ENCODE results near the gene ZNF217.
"Not testable (repeated sequence)": the region's sequence is repeated elsewhere in the genome, so short reads cannot be mapped to it uniquely, and the experiment has no call there.

ZNF217 gene

DNA sequence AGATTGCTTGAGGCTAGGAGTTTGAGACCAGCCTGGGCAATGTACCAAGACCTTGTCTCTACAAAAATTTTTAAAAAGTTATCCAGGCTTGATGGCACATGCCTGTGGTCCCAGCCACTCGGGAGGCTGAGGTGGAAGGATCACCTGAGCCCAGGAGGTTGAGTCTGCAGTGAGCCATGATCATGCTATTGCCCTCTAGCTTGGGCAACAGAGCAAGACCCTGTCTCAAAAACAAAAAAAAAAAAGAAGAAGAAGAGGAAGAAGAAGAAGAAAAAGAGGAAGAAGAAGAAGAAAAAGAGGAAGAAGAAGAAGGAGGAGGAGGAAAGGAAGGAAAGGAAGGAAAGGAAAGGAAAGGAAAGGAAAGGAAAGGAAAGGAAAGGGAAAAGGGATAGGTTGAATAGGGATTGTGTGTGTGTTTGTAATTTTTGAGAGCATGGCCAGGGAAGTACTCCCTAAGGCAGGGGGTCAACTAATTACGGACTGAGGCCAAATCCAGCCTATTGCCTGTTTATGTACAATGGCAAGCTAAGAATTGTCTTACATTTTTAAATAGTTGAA is 43.0 kb upstream of the ZNF217 start:
- Mint-ChIP-seq H3K4me1 (no peaks in the 10 kb centered on the region), H3K9me3 (no peaks in the 10 kb centered on the region), H3K4me3 (no peak overlapping the region), H3K36me3 (ENCODE audit: low read depth) (no peaks in the 10 kb centered on the region), H3K27me3 (ENCODE audit: low read depth) (no peaks in the 10 kb centered on the region), H3K27ac (no peak overlapping the region)
- TF ChIP-seq, protein P1, sequence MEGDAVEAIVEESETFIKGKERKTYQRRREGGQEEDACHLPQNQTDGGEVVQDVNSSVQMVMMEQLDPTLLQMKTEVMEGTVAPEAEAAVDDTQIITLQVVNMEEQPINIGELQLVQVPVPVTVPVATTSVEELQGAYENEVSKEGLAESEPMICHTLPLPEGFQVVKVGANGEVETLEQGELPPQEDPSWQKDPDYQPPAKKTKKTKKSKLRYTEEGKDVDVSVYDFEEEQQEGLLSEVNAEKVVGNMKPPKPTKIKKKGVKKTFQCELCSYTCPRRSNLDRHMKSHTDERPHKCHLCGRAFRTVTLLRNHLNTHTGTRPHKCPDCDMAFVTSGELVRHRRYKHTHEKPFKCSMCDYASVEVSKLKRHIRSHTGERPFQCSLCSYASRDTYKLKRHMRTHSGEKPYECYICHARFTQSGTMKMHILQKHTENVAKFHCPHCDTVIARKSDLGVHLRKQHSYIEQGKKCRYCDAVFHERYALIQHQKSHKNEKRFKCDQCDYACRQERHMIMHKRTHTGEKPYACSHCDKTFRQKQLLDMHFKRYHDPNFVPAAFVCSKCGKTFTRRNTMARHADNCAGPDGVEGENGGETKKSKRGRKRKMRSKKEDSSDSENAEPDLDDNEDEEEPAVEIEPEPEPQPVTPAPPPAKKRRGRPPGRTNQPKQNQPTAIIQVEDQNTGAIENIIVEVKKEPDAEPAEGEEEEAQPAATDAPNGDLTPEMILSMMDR (IDR thresholded peaks at IDR 0.05; ENCODE audit: unreplicated experiment in 3 of 3), result no peak

DNA sequence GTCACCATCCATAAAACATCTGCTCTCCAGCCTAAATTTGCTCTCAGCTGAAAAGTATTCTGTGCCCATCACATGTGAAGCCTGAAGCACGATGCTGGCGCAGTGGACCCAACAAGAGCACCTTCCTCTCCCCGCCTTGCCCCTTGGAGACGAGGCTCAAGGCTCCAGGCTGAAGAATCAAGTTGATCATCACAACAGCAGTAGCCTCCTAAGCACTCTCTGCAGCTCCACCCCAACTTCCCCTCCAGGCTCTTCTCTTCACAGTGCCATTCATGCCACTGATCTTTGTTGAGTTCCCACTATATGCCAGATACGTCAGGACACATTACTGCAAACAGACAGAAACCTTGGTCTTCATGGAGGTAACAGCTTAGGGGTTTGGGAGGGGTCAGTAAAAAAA is 41.6 kb upstream of the ZNF217 start:
- Mint-ChIP-seq H3K27ac (no peak overlapping the region), H3K27me3 (ENCODE audit: low read depth) (no peaks in the 10 kb centered on the region), H3K36me3 (ENCODE audit: low read depth) (no peaks in the 10 kb centered on the region), H3K9me3 (no peaks in the 10 kb centered on the region), H3K4me1 (no peaks in the 10 kb centered on the region), H3K4me3 (no peak overlapping the region)
- TF ChIP-seq, protein P1 (IDR thresholded peaks at IDR 0.05; ENCODE audit: unreplicated experiment in 3 of 3), result no peak

DNA sequence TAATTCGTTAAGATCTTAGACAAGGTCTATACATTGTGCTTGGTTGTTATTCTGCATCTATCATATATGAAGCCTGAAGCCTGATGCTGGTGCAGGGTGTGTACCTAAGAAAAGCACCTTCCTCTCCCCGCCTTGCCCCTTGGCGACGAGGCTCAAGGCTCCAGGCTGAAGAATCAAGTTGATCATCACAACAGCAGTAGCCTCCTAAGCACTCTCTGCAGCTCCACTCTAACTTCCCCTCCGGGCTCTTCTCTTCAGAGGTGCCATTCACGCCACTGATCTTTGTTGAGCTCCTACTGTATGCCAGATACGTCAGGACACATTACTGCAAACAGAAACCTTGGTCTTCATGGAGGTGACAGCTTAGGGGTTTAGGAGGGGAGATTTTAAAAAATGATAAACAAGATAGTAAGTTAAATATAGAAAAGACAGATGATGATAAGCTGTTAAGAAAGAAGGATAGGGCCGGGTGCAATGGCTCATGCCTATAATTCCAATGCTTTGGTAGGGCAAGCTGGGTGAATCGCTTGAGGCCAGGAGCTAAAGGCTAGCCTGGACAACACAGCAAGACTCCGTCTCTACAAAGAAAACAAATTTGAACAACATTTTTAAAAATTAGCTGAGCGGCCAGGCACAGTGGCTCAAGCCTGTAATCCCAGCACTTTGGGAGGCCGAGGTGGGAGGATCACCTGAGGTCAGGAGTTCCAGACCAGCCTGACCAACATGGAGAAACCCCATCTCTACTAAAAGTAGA is 38.4 kb upstream of the ZNF217 start:
- no peaks in the 10 kb centered on the region for H3K4me1 Mint-ChIP-seq
- no peaks in the 10 kb centered on the region for H3K9me3 Mint-ChIP-seq

DNA sequence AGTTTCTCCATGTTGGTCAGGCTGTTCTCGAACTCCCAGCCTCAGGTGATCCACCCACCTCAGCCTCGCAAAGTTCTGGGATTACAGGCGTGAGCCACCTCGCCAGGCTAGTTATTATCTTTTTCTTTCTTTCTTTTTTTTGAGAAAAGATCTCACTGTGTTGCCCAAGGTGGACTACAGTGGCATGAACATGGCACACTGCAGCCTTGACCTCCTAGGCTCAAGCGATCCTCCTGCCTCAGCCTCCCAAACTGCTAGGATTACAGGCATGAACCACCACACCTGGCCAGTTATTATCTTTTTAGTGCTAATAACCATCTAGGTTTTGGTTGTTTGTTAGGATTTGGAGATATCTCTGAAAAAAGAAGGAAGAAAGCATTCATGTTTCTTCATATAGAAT is 35.8 kb upstream of the ZNF217 start:
- peaks cover 3% of the 10 kb centered on the region for H3K27me3 Mint-ChIP-seq (ENCODE audit: low read depth)
- H3K9me3 Mint-ChIP-seq, result no peaks in the 10 kb centered on the region
- TF ChIP-seq, protein P1 (IDR thresholded peaks at IDR 0.05; ENCODE audit: unreplicated experiment in 3 of 3), result no peak
- H3K4me3 Mint-ChIP-seq, result no peak overlapping the region
- no peak overlapping the region for H3K27ac Mint-ChIP-seq
- H3K4me1 Mint-ChIP-seq, result no peaks in the 10 kb centered on the region
- H3K36me3 Mint-ChIP-seq (ENCODE audit: low read depth), result no peaks in the 10 kb centered on the region

More for the DNA sequence above, 38.4 kb upstream of the ZNF217 start:
- no peak overlapping the region for H3K27ac Mint-ChIP-seq
- H3K27me3 Mint-ChIP-seq (ENCODE audit: low read depth), result peaks cover 3% of the 10 kb centered on the region
- no peaks in the 10 kb centered on the region for H3K36me3 Mint-ChIP-seq (ENCODE audit: low read depth)
- TF ChIP-seq, protein P1 (IDR thresholded peaks at IDR 0.05; ENCODE audit: unreplicated experiment in 3 of 3), result no peak
- no peak overlapping the region for H3K4me3 Mint-ChIP-seq

DNA sequence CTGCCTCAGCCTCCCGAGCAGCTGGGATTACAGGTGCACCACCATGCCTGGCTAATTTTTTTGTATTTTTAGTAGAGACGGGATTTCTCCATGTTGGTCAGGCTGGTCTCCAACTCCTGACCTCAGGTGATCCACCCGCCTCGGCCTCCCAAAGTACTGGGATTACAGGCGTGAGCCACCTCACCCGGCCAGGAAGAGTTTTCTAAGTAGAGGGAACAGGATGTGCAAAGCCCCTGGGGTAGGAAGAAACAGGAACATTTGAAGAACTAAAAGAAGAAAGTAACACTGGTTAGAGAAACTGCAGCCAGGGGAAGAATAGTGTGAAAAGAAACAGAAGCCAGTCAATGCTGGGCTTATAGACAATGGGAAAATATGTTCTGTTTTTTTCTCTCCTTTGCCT is 35.1 kb upstream of the ZNF217 start:
- H3K27me3 Mint-ChIP-seq (ENCODE audit: low read depth); H3K27ac Mint-ChIP-seq; H3K4me1 Mint-ChIP-seq; H3K4me3 Mint-ChIP-seq; H3K36me3 Mint-ChIP-seq (ENCODE audit: low read depth); H3K9me3 Mint-ChIP-seq: not testable (repeated sequence)

DNA sequence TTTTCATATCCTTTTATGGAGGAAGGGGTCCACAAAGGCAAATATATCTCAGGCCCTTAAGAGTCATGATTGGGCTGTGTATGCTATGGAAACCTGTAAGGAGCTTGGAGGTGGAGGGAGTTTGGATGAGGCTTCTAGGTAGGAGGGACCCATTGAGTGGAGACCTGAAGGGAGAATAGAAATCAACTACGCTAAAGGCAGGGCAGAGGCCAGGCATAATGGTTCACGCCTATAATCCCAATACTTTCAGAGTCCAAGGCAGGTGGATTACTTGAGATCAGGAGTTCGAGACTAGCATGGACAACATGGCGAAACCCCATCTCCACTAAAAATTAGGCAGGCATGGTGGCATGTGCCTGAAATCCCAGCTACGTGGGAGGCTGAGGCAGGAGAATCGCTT is 34.4 kb upstream of the ZNF217 start:
- no peaks in the 10 kb centered on the region for H3K9me3 Mint-ChIP-seq
- H3K36me3 Mint-ChIP-seq (ENCODE audit: low read depth), result no peaks in the 10 kb centered on the region
- no peak overlapping the region for H3K4me3 Mint-ChIP-seq
- H3K4me1 Mint-ChIP-seq, result peaks cover 12% of the 10 kb centered on the region
- TF ChIP-seq, protein P1 (IDR thresholded peaks at IDR 0.05; ENCODE audit: unreplicated experiment in 3 of 3), result no peak
- no peak overlapping the region for H3K27ac Mint-ChIP-seq
- H3K27me3 Mint-ChIP-seq (ENCODE audit: low read depth), result peaks cover 3% of the 10 kb centered on the region

DNA sequence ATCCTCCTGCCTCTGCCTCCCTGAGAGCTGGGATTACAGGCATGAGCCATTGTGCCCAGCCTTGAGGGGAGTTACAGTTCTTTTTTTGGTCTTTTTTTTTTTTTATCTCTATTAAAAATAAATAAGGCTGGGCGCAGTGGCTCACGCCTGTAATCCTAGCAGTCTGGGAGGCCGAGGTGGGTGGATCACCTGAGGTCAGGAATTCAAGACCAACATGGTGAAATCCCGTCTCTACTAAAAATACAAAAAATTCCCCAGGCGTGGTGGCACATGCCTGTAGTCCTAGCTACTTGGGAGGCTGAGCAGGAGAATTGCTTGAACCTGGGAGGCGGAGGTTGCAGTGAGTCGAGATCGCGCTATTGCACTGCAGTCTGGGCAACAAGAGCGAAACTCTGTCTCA is 33.4 kb upstream of the ZNF217 start:
- not testable (repeated sequence) for H3K27ac Mint-ChIP-seq; H3K4me3 Mint-ChIP-seq; H3K27me3 Mint-ChIP-seq (ENCODE audit: low read depth); H3K36me3 Mint-ChIP-seq (ENCODE audit: low read depth); H3K9me3 Mint-ChIP-seq
- peaks cover 22% of the 10 kb centered on the region for H3K4me1 Mint-ChIP-seq

Measured in nephron (organoid).